Activated CD4-positive, alpha-beta T cell treated with anti-CD3 and anti-CD28 coated beads for 36 hours (primary cell): Measurements from ENCODE around the gene CDIP1. TPM values are rescaled to one million over a fixed set of nuclear protein-coding genes. Genes with fewer than 3 reads are reported as not detected.

Experiments
- ATAC-seq: fragments of 200-7000 bp; cut with Tn5 transposase; one replicate; pipeline ENCODE4 v1.10.0; 2021; ENCODE audit warnings: mild to moderate bottlenecking, moderate library complexity
- CTCF ChIA-PET: fragments of 350-600 bp; sonication (Branson Sonifier 250); formaldehyde crosslinking; loops from one replicate; lab custom pipeline; 2021; ENCODE audit warnings: antibody characterized with exemption; lab: Charles Lee
- POLR2A ChIA-PET: fragments of 350-600 bp; sonication (Branson Sonifier 250); formaldehyde crosslinking; loops from one replicate; lab custom pipeline; 2021; ENCODE audit warnings: antibody characterized with exemption, inconsistent platforms; lab: Charles Lee
- DNase-seq: peaks from one replicate; pipeline ENCODE4 v3.0.0-alpha.2; 2020
- H3K27ac Mint-ChIP-seq: one replicate; pipeline ENCODE4 v1.8.0; 2021; ENCODE audit warnings: mixed read lengths
- H3K27me3 Mint-ChIP-seq: one replicate; pipeline ENCODE4 v1.8.0; 2021; ENCODE audit warnings: mixed read lengths
- H3K36me3 Mint-ChIP-seq: one replicate; pipeline ENCODE4 v1.8.0; 2021; ENCODE audit warnings: low read depth, mixed read lengths
- H3K4me1 Mint-ChIP-seq: one replicate; pipeline ENCODE4 v1.8.0; 2021; ENCODE audit warnings: mixed read lengths
- H3K4me3 Mint-ChIP-seq: one replicate; pipeline ENCODE4 v1.8.0; 2021; ENCODE audit warnings: mild to moderate bottlenecking, moderate library complexity, mixed read lengths
- H3K9me3 Mint-ChIP-seq: one replicate; pipeline ENCODE4 v1.8.0; 2021; ENCODE audit warnings: low read depth, mixed read lengths
- intact Hi-C, 2 experiments: fragments of 100-400 bp; cut with DNase I in 1 of 2; cut with micrococcal nuclease in 1 of 2; formaldehyde crosslinking; loops; one replicate each; pipeline versions ENCODE4 v1.14.2 to v1.15.1; 2022 to 2024; cut with DNase I, micrococcal nuclease
- total RNA-seq, 2 experiments: library from RNA; stranded (reverse); gene quantifications; one replicate each; pipeline ENCODE4 v1.2.3, GENCODE V29; 2021

Gene CDIP1
- total RNA-seq, 2 experiments from 2014 or later = 28.3 to 30.2 TPM

DNA sequence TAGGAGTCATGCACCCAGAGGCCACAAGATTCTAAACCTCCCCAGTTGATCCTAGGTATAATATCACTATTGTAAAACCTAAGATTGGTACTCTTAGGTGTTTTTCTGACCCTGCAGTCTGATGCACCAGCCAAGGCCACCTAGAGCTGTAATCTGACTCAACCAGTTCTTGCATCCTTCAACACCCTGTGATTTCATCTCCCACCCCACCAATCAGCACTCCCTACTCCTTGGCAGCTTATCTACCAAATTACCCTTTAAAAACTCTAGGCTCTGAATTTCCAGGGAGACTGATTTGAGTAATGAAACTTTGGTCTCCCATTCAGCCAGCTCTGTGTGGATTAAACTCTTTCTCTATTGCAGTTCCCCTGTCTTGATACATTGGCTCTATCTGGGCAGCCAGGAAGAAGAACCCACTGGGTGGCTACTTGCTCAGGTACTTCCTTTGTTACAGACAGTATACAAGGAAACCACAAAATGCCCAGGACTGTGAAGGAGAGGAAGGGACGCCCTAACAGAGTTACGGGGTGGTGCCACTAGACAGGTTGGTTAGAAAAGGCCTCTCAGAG is 1.2 kb upstream of the CDIP1 start:
- intact Hi-C loops = loop anchor here (2.0 to 5.0 kb wide), 6 partner anchors 37 to 558 kb away; partner anchors contain the start of genes CORO7 (in 1 of the 2), DNAJA3 (in 1 of the 2), EEF2KMT (in 1 of the 2) and HMOX2 (in 1 of the 2)
- peaks cover 6% of the 10 kb centered on the region for H3K9me3 Mint-ChIP-seq
- no peak overlapping the region for H3K4me3 Mint-ChIP-seq
- H3K27me3 Mint-ChIP-seq = no peaks in the 10 kb centered on the region
- ChIA-PET POLR2A (no interaction called here), CTCF (interaction anchor here (0.7 to 2.4 kb wide), 4 partner anchors 8 to 147 kb away, joined by 3 to 14 read pairs (median 4); partner anchors contain the start of gene MGRN1)
- peaks cover 33% of the 10 kb centered on the region for H3K4me1 Mint-ChIP-seq
- no peak for ATAC-seq
- peaks cover 17% of the 10 kb centered on the region for H3K36me3 Mint-ChIP-seq
- H3K27ac Mint-ChIP-seq = no peak overlapping the region
- DNase-seq = no peak

DNA sequence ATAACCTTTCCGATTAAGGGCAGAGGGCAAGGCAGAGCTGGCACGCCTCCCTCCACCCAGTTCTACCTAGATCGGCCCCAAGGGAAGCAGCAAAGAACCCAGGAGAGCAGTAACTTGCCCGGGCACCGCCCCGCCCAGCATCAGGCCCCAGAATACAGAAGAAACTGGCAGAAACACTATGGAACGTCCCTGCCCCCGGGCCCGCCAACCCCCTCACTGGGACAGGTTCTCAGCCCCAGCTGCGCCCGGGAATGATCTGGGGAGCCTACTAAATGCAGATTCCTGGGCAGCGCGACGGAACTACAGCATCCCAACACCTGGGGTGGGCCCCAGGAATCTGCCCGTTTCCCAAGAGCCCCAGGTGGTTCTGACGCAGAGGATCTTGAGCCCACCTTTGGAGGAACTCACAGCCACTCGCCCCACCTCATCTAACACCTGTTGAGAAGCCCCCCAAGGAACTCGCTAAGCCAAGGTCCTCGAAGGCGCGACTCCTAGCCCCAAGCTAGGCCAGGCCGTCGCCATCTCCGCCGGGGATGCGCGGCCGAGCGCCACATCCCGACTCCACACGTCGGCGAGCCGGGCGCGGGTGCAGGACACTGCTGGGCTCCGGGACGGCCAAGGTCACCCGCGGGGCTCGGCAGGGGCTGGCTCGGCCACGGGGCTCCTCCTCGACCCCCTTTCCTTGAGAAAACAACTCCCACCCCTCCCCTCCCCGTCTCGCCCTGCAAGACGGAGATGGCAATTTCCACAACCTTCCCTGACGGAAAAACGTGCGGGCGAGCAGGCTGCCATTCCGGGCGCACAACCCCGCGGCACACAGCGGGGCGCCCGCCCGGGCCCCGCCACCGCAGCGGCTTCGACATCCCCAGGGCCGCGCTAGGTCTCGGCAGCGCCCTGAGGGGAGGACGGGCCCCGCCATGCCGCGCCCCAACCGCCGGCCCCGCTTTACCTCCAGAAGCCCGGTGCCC is 913 bp downstream of the CDIP1 start:
- DNase-seq (peak; percentile 27), ATAC-seq (peak; percentile 30)
- intact Hi-C loops = loop anchor here (1.0 to 5.0 kb wide), 13 partner anchors 8 to 560 kb away; partner anchors contain the start of genes DNAJA3 (in 2 of the 2), HMOX2 (in 2 of the 2), CORO7 (in 1 of the 2) and EEF2KMT (in 1 of the 2)
- ChIA-PET CTCF (interaction anchor here (2.4 to 4.9 kb wide), 3 partner anchors 10 to 31 kb away, joined by 13 to 22 read pairs (median 14); no protein-coding TSS in a partner anchor), POLR2A (no interaction called here)
- peaks cover 23% of the 10 kb centered on the region for H3K36me3 Mint-ChIP-seq
- H3K27ac Mint-ChIP-seq = peak overlapping the region; percentile 77
- H3K27me3 Mint-ChIP-seq = no peaks in the 10 kb centered on the region
- peaks cover 6% of the 10 kb centered on the region for H3K9me3 Mint-ChIP-seq
- peaks cover 48% of the 10 kb centered on the region for H3K4me1 Mint-ChIP-seq
- peak overlapping the region; percentile 75 for H3K4me3 Mint-ChIP-seq

DNA sequence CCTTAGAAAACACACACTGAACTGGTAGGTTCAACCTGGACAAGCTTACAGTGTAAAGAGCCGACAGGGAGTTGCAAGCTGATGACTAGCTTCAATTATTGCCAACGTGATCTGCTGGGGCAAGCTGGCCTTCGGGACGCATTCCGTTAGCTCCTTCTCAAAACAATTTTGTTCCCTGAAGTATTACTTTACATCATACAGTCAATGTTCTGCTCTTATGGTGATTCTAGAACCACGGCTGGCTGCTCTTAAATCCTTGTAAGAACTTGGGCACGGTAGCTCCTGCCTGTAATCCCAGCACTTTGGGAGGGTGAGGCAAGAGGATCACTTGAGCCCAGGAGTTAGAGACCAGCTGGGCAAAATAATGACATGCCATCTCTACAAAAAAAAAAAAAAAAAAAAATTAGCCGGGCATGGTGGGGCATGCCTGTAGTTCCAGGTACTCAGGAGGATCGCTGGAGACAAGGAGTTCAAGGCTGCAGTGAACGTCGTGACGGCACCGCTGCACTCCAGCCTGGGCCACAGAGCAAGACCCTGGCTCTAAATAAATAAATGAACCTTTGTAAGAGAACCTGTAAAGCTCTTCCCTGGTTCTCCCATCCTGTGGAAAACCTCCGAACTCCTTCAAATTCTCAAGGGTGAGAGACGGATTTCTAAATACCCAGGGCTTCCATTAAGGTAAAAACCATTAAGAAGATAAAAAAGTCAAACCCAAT is 2.0 kb downstream of the CDIP1 start:
- ChIA-PET POLR2A (interaction anchor here (1.0 kb wide), 1 partner anchor 12 kb away, joined by 4 read pairs; no protein-coding TSS in a partner anchor), CTCF (interaction anchor here (0.6 to 4.9 kb wide), 10 partner anchors 10 to 125 kb away, joined by 3 to 22 read pairs (median 4); partner anchors contain the start of gene MGRN1)
- no peaks in the 10 kb centered on the region for H3K27me3 Mint-ChIP-seq
- H3K9me3 Mint-ChIP-seq = peaks cover 6% of the 10 kb centered on the region
- peak overlapping the region; percentile 77 for H3K27ac Mint-ChIP-seq
- ATAC-seq (no peak), DNase-seq (no peak)
- H3K4me1 Mint-ChIP-seq = peaks cover 51% of the 10 kb centered on the region
- peaks cover 29% of the 10 kb centered on the region for H3K36me3 Mint-ChIP-seq
- intact Hi-C loops = loop anchor here (5.0 kb wide), 4 partner anchors 34 to 561 kb away; partner anchors contain the start of genes DNAJA3 (in 1 of the 2), EEF2KMT (in 1 of the 2) and TFAP4 (in 1 of the 2)
- H3K4me3 Mint-ChIP-seq = peak overlapping the region; percentile 75

DNA sequence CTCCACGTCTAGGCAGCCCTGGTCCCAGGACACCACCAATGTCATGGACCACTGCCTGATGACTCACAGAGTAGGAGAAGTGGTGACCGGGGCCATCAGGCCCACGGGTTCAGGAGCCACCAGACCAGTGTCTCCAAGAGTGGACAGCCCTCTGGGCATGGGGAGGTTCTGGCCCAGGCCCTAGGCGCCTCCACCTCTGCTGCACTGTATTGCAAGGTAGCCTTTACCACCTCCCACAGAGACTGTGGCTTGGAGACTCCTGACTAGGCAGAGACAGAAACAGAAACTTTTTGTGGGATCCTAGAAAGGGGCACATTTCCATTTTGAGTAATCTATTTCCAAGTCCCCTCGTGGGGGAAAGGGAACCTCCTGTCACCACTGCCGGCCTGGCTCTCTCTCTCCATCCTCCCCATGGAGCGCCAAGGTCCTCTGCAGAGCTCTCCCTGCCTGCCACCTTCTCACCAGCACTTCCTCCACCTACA is 2.9 kb downstream of the CDIP1 start:
- intact Hi-C loops = loop anchor here (5.0 kb wide), 4 partner anchors 33 to 562 kb away; partner anchors contain the start of genes DNAJA3 (in 1 of the 2), EEF2KMT (in 1 of the 2) and TFAP4 (in 1 of the 2)
- peaks cover 6% of the 10 kb centered on the region for H3K9me3 Mint-ChIP-seq
- ChIA-PET CTCF (interaction anchor here (1.0 to 4.9 kb wide), 8 partner anchors 10 to 88 kb away, joined by 3 to 22 read pairs (median 4); partner anchors contain the start of gene MGRN1), POLR2A (interaction anchor here (1.0 kb wide), 1 partner anchor 13 kb away, joined by 4 read pairs; no protein-coding TSS in a partner anchor)
- peaks cover 51% of the 10 kb centered on the region for H3K4me1 Mint-ChIP-seq
- H3K27me3 Mint-ChIP-seq = no peaks in the 10 kb centered on the region
- H3K27ac Mint-ChIP-seq = peak overlapping the region; percentile 72
- DNase-seq = peak; percentile 59
- peak; percentile 60 for ATAC-seq
- peaks cover 29% of the 10 kb centered on the region for H3K36me3 Mint-ChIP-seq
- H3K4me3 Mint-ChIP-seq = peak overlapping the region; percentile 6

DNA sequence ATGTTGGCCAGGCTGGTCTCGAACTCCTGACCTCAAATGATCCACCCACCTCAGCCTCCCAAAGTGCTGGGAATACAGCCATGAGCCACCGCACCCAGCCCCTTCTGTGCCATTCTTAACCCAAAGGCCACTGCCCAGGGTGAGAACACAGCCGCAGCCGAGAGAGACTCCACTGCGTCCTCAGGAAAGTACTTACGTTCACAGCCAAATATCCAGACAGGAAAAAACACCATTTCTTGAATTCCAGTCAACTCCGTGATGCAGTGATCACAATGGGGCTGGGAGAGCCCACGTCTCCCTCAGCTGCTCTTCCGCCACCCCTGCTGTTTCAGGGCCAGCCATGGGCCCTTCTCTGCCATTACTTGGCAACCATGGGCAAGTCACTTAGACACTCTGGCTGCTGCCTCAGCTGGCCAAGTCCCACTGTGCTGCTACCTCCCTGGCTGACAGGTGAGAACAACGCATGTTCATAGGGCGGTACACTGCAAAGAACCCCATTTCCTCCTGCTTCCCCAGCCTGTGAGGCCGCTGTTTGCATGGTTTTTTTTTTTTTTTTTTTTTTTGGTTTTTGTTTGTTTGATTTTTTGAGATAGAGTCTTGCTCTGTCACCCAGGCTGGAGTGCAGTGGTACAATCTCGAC is 4.3 kb downstream of the CDIP1 start:
- DNase-seq (no peak), ATAC-seq (no peak)
- Mint-ChIP-seq H3K27ac (peak overlapping the region; percentile 31), H3K4me3 (no peak overlapping the region), H3K9me3 (no peaks in the 10 kb centered on the region), H3K4me1 (peaks cover 62% of the 10 kb centered on the region), H3K36me3 (peaks cover 24% of the 10 kb centered on the region), H3K27me3 (no peaks in the 10 kb centered on the region)
- intact Hi-C loops = no loop called here
- ChIA-PET POLR2A (no interaction called here), CTCF (interaction anchor here (0.5 to 4.9 kb wide), 3 partner anchors 14 to 34 kb away, joined by 3 to 22 read pairs (median 3); no protein-coding TSS in a partner anchor)

DNA sequence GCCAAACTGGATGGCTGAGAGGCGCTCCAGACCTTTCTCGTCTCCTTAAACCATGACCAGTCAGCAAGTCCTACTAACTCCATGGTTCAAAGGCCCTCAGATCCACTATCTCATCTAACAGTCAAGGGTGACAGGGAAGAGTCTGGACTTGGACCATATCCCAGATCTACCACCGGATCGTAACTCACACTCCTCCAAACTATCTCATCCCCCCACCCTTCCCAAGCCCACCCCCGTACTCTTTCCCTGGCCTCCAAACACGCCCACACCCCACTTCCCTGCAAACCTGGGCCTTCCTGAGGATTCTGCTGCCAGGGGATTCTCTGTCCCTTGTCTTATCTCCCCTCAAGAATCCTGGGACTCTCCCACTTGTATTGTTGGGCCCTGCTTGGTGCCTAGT is 5.1 kb downstream of the CDIP1 start:
- no peak overlapping the region for H3K27ac Mint-ChIP-seq
- H3K36me3 Mint-ChIP-seq = peaks cover 21% of the 10 kb centered on the region
- CTCF ChIA-PET = interaction anchor here (1.4 to 1.6 kb wide), 2 partner anchors 28 to 31 kb away, joined by 3 to 7 read pairs; no protein-coding TSS in a partner anchor
- H3K9me3 Mint-ChIP-seq = no peaks in the 10 kb centered on the region
- H3K27me3 Mint-ChIP-seq = no peaks in the 10 kb centered on the region
- peaks cover 63% of the 10 kb centered on the region for H3K4me1 Mint-ChIP-seq
- POLR2A ChIA-PET = no interaction called here
- no peak for DNase-seq
- no peak overlapping the region for H3K4me3 Mint-ChIP-seq
- no peak for ATAC-seq
- intact Hi-C loops = no loop called here

DNA sequence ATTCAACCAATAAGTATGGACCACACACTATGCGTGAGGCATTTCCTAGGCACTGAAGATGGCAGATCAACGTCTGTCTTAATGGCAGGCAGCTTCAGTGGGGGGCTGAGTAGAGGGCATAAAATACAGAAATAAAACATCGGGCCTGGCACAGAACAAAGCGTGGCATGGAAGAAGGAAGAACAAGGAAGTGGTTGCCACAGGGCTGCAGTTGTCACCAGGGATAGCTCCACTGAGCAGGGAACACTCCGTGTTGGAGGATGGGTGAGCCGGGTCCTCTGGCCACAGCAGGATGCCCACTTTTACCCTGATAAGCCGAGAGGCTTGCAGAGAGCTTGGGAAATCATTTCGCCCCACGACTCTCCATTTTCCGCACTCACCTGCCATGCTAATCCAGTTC is 6.3 kb downstream of the CDIP1 start:
- H3K4me1 Mint-ChIP-seq = peaks cover 67% of the 10 kb centered on the region
- H3K4me3 Mint-ChIP-seq = no peak overlapping the region
- no peaks in the 10 kb centered on the region for H3K27me3 Mint-ChIP-seq
- POLR2A ChIA-PET = no interaction called here
- intact Hi-C loops = no loop called here
- H3K36me3 Mint-ChIP-seq = peaks cover 20% of the 10 kb centered on the region
- ATAC-seq (no peak), DNase-seq (no peak)
- no peaks in the 10 kb centered on the region for H3K9me3 Mint-ChIP-seq
- H3K27ac Mint-ChIP-seq = no peak overlapping the region
- CTCF ChIA-PET = interaction anchor here (1.2 to 1.6 kb wide), 3 partner anchors 27 to 31 kb away, joined by 3 to 7 read pairs (median 4); no protein-coding TSS in a partner anchor

DNA sequence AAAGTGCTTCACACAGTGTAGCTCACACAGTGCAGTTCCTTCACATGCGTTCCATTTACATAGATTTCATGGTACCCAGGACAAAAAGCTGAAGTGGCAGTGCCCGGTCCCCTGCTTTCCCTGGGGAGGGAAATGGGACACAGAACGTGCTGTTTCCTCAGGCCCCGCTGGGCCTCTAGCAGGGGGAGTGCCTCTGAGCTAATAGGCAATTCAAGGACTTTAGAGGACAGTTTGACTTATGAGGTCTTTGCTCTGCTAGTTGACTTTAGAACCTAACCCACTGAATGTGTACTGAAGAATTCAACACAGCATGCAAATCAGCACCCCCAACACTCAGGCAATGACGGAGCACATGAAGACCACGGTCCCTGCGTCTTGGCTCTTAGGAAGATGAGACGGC is 6.8 kb downstream of the CDIP1 start:
- H3K4me1 Mint-ChIP-seq = peaks cover 67% of the 10 kb centered on the region
- ATAC-seq (no peak), DNase-seq (no peak)
- intact Hi-C loops = no loop called here
- peaks cover 17% of the 10 kb centered on the region for H3K36me3 Mint-ChIP-seq
- no peaks in the 10 kb centered on the region for H3K27me3 Mint-ChIP-seq
- ChIA-PET CTCF (interaction anchor here (1.2 kb wide), 1 partner anchor 31 kb away, joined by 4 read pairs; no protein-coding TSS in a partner anchor), POLR2A (no interaction called here)
- no peaks in the 10 kb centered on the region for H3K9me3 Mint-ChIP-seq
- H3K4me3 Mint-ChIP-seq = no peak overlapping the region
- no peak overlapping the region for H3K27ac Mint-ChIP-seq

DNA sequence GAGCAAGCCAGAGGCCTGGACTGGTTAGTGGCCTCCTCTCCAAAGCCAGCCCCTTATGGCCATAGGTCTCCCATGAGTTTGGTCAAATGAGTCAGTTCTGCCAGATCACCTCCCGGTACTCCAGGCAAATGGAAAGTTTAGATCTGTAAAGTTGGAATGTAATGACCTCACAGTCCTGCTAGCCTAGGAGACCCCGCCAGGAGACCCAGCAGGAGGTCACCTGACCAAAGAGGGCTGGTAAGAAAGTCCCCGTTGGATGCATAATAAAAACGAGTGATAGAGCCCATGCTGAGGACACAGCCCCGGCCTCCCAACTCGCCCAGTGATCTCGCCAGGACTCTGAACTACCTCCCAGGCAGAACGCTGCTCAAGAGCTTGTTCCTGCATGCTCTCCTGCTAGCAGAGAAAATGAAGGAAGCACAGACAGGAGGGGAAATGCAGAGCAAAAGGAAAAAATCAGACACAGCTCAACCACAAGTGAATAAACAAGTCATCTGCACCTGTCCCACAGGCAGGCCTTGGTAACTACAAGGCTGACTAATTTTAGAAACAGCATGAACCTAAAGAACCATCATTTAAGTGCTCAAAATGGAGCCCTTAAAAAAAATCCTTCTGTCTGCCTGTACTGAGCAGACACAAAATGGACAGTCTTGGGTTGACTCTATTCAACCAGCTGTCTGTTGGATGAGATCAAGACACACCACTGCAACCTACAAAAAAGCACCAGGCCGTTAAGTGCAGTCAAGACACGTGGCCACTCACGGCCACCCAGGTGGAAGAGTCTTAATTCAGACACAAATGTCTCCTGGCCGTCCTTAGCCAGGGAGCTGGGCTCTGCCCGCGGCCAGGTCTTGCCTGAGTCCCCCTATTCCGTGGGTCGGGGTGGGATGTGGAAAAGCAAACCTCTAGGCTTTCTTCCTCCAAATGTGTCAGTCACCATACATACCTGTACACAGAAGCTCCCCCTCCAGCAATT is 9.2 kb downstream of the CDIP1 start:
- intact Hi-C loops = loop anchor here (1.0 kb wide), 1 partner anchor 9 kb away; the partner anchor contains the start of gene CDIP1 (in 2 of the 2)
- ChIA-PET POLR2A (interaction anchor here (0.6 to 1.3 kb wide), 4 partner anchors 9 to 87 kb away, joined by 3 to 4 read pairs (median 3); partner anchors contain the start of genes CDIP1 and HMOX2), CTCF (interaction anchor here (0.7 to 2.8 kb wide), 10 partner anchors 12 to 205 kb away, joined by 3 to 23 read pairs (median 3); partner anchors contain the start of genes ANKS3 and DNAAF8)
- peak overlapping the region; percentile 34 for H3K4me3 Mint-ChIP-seq
- H3K4me1 Mint-ChIP-seq = peaks cover 49% of the 10 kb centered on the region
- no peaks in the 10 kb centered on the region for H3K27me3 Mint-ChIP-seq
- DNase-seq (peak; percentile 59), ATAC-seq (peak; percentile 87)
- H3K36me3 Mint-ChIP-seq = peaks cover 16% of the 10 kb centered on the region
- H3K9me3 Mint-ChIP-seq = no peaks in the 10 kb centered on the region
- H3K27ac Mint-ChIP-seq = peak overlapping the region; percentile 98
